ENCODE results near the gene UBE2D1.
"Not testable (repeated sequence)": the region's sequence is repeated elsewhere in the genome, so short reads cannot be mapped to it uniquely, and the experiment has no call there.

Gene UBE2D1

GRCh38 chr10:58373442-58373827 is 38.6 kb downstream of the UBE2D1 start:
- in situ Hi-C loops (cut with MboI; ENCODE audit: low sequenced_read_pairs): no loop called here

GRCh38 chr10:58382489-58382995 is 47.7 kb downstream of the UBE2D1 start:
- in situ Hi-C loops (cut with MboI; ENCODE audit: low sequenced_read_pairs): no loop called here

- in situ Hi-C loops (cut with MboI; ENCODE audit: low sequenced_read_pairs): no loop called here
Measured at GRCh38 chr10:58384095-58384494, 49.3 kb downstream of the UBE2D1 start.

- in situ Hi-C loops (cut with MboI; ENCODE audit: low sequenced_read_pairs): no loop called here
Measured at GRCh38 chr10:58384544-58384998, 49.8 kb downstream of the UBE2D1 start.

- in situ Hi-C loops (cut with MboI; ENCODE audit: low sequenced_read_pairs): no loop called here
Measured at GRCh38 chr10:58384999-58385783, 50.4 kb downstream of the UBE2D1 start, which contains the start of gene TFAM. TFAM (plus strand) TSS chr10:58385410; CDS start chr10:58385548, 138 bp downstream.

- in situ Hi-C loops (cut with MboI; ENCODE audit: low sequenced_read_pairs): no loop called here
Measured at GRCh38 chr10:58385784-58386112, 50.9 kb downstream of the UBE2D1 start.

- in situ Hi-C loops (cut with MboI; ENCODE audit: low sequenced_read_pairs): no loop called here
Measured at GRCh38 chr10:58389024-58389423, 54.2 kb downstream of the UBE2D1 start.

- in situ Hi-C loops (cut with MboI; ENCODE audit: low sequenced_read_pairs): no loop called here
Measured at GRCh38 chr10:58393317-58393716, 58.5 kb downstream of the UBE2D1 start.

GRCh38 chr10:58394471-58394870 is 59.7 kb downstream of the UBE2D1 start:
- in situ Hi-C loops (cut with MboI; ENCODE audit: low sequenced_read_pairs): no loop called here

- in situ Hi-C loops (cut with MboI; ENCODE audit: low sequenced_read_pairs): no loop called here
Measured at GRCh38 chr10:58396057-58396456, 61.3 kb downstream of the UBE2D1 start.

- in situ Hi-C loops (cut with MboI; ENCODE audit: low sequenced_read_pairs): no loop called here
Measured at GRCh38 chr10:58397830-58398229, 63.0 kb downstream of the UBE2D1 start.

GRCh38 chr10:58399410-58399809 is 64.6 kb downstream of the UBE2D1 start:
- in situ Hi-C loops (cut with MboI; ENCODE audit: low sequenced_read_pairs): no loop called here

GRCh38 chr10:58400609-58401008 is 65.8 kb downstream of the UBE2D1 start:
- in situ Hi-C loops (cut with MboI; ENCODE audit: low sequenced_read_pairs): no loop called here

- in situ Hi-C loops (cut with MboI; ENCODE audit: low sequenced_read_pairs): no loop called here
Measured at GRCh38 chr10:58404001-58404400, 69.2 kb downstream of the UBE2D1 start.

GRCh38 chr10:58409956-58410610 is 75.3 kb downstream of the UBE2D1 start:
- in situ Hi-C loops (cut with MboI; ENCODE audit: low sequenced_read_pairs): no loop called here

GRCh38 chr10:58412502-58412961 is 77.7 kb downstream of the UBE2D1 start:
- in situ Hi-C loops (cut with MboI; ENCODE audit: low sequenced_read_pairs): no loop called here

- in situ Hi-C loops (cut with MboI; ENCODE audit: low sequenced_read_pairs): no loop called here
Measured at GRCh38 chr10:58414270-58415041, 79.7 kb downstream of the UBE2D1 start.

GRCh38 chr10:58415757-58416156 is 81.0 kb downstream of the UBE2D1 start:
- in situ Hi-C loops (cut with MboI; ENCODE audit: low sequenced_read_pairs): no loop called here

GRCh38 chr10:58417902-58418301 is 83.1 kb downstream of the UBE2D1 start:
- in situ Hi-C loops (cut with MboI; ENCODE audit: low sequenced_read_pairs): not testable (repeated sequence)
